NK-92 (cell line): ENCODE results near the gene TMCC1.
"Not testable (repeated sequence)": the region's sequence is repeated elsewhere in the genome, so short reads cannot be mapped to it uniquely, and the experiment has no call there.

ENCODE experiments used
- DNase-seq: peaks from one replicate; lab custom pipeline; 2025; ENCODE audit not compliant: unreplicated experiment; lab: John Stamatoyannopoulos, UW

Gene TMCC1

DNA sequence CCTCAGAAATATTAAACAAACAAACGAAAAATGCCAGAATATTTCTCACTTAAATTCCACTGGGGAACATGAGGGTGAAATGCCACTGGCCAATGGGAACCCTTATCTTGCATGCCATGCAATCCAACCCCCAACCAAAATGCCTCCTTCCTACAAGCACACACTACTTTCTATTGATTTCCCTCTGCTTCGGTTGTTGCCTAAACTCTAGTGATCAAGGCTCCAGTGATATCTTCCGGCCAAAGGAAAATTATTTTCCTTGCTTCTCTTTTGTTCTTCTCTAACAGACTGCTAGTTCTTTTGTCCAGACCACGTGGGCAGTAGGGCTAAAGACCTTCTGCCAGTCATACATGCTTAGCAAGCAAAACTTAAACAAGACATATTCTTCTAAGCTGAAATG, 115.7 kb downstream of the TMCC1 start:
- DNase-seq = no peak

DNA sequence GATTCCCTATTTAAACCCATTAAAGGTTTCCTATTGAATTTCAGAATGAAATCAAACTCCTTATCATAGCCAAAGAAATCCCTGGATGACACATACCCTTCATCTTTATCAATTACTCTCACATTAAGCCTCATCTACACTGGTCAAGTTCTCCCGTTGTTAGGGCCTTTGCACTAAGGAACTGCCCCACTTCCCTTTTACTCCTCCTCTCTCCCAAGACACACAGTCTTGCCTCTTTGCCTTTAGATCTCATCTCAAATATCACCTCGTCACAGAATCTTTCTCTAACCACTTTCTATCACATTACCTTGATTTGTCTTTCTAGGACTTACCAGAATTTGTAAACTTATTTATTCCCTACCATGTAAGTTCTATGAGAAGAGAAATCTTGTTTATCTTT, 117.6 kb downstream of the TMCC1 start:
- DNase-seq = no peak

DNA sequence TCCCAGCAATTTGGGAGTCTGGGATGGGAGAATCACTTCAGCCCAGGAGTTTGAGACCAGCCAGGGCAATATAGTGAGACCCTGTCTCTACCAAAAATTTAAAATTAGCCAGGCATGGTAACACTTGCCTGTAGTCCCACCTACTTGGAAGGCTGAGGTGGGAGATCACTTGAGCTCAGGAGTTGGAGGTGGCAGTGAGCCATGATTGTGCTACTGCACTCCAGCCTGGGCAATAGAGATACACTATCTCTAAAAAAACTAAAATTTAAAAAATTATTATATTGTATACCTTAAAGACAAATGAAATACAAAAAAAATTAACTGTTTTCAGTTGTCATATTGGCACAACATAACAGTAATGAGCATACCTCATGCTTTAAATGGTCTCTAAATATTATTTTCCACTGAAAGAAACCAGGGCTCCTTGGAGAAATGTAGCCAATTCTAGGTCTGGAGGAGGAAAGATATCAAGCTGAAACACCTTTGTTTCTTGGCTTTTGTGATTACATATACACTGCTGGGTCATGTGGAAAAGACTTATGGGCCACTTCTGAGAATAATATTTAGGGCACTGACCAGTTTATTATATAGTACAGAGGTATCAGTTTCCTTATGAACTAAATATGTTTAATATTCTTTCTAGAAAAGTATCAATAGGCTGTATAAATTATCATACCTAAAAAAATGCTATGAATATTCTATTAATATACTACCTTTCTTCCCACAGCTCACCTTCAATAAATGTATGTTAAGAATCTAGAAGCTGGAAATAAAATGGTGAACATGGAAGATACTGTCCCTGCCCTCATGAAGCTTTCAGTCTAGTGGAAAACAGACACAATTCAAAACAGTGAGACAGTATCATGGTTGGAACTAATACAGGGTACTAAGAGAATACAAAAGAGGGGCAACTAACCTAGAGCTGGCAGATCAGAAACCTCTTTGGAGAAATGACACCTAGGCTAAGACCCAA, 119.5 kb downstream of the TMCC1 start:
- DNase-seq = no peak

DNA sequence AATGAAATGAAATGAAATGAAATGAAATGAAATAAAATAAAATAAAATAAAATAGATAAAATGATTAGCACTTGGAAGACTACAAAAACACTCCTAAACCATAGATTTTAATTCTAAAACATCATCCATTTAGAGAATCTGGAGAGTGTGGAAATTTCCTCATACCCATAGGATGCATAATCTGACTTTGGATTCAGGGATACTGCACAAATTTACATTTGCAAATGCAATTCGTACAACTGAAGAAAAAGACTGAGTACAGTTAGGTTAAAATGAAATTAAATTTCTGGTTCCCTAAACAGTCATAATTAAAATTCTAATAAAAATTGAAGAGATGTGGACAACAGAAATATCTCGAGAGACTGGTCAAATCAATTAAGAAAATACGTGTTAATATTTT, 122.9 kb downstream of the TMCC1 start:
- DNase-seq = no peak

DNA sequence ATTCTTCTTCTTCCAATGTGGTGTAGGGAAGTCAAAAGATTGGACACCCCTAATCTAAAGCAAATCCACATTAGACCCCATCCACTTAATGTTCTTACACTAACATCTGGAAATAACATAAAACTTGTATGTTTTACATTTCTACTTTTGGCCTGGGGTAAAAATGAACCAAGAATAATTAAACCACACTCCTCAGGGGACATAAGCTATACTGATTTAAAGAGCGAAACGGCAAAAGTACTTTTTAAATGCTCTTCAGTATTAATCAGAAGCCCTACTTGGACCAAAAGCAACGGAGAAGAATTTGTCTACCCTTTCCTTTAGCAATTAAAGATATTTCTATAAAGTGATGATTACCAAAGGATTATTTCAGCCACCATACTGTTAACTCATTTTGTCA, 123.9 kb downstream of the TMCC1 start:
- no peak for DNase-seq

DNA sequence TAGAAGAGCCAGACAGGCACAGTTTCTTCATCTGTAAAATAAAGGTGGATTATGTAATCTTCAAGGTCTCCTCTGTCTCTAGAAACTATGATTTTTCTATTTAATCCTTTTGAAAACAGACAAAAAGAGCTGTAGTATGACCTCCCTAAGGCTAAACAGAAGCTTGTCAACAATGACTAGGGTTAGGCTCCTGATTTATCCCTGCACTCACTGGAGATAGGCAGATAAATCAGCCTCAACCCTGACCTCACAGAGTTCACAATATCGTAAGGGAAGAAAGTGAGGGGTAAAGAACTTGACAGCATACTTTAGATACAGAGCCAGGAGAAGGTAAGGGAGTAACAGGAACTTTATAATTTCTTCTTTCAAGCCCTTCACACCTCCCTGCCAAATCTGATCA, 124.8 kb downstream of the TMCC1 start:
- no peak for DNase-seq

DNA sequence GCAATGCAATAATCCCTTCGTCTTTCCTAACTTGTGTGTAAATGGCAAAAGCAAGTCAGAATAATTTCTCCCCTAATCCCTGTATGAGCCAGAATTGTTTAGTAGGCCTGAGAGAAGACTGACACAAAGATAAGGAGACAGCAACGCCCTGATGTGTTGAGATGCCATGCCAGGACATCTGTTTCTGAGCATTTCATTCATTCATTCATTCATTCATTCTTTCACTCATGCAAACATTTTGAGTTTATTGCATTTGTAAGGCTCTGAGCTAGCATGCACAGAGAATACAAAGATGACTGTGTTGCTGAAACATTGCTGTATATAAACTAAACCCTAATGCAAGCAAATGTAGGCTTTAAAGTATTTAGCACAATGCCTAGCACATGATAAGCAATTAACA, 127.4 kb downstream of the TMCC1 start:
- DNase-seq = no peak

DNA sequence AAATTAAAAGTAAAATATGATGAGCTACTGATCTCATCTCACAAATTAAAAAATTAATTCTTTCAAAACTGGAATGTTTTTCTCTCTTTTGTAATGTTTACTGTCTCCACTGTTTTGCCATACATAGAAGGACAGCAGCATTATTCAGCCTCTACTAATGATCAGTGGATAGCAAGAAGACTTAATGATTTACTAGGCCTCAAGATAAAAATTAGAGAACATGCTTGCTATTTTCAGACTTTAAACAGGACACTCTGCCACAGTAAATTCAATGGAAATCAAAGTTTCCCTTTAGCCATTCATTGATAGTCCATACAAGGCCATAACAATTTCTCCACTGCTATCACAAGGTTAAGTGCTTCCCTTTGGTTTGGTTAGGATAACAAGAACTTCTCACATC, 129.4 kb downstream of the TMCC1 start:
- DNase-seq = no peak

DNA sequence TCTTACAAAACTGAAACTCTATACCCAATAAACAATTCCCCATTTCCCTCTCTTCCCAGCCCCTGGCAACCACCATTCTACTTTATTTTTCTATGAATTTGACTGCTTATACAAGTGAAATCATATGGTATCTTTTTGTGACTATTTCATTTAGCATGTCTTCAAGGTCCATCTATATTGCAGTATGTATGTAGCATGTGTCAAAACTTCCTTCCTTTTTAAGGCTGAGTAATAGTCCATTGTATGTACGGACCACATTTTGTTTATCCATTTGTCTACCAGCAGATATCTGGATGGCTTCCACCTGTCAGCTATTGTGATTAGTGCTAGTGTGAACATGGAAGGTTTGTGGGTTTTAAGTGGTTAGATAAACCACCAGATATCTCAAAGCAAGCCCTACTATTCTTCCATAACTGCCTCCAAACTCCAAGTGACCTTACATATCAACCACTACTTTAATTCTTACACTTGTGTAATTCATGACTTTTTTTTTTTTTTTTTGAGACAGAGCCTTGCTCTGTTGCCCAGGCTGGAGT, 134.7 kb downstream of the TMCC1 start:
- DNase-seq = no peak

DNA sequence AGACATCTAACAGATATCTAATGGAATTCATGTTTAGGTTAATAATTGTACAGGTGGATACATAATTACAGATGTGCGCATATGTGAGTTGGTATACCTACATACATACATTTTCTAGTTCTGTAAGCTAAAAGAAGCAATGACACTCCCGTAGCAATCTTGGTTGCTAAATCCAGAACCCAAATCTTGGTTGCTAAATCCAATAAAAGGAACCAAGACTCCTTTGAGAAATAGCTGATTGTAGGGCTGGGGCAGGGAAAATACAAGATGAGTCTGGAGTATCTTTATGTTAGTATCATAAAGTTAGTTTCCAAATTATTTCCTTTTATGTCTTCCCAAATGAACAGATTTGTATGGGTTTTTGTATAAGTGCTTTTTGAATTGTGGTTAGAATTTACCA, 135.2 kb downstream of the TMCC1 start:
- DNase-seq = no peak

DNA sequence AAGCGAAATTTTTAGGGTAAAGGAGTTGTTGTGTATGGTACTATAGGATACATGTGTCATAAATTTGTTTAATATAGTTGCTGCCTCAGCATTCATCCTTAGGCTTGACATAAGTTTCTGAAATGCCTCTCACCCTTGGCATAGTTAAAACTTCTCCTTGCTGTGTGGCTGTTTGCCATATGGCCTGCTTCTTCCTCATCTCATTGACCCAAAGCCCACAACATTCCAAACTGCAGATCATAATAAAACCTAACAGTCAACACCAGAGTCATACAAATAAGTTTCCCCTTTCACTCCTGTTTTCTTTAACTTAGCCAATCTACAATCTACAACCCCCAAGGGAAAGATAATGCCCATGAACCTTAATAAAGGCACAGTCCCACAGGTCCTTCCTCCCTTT, 136.6 kb downstream of the TMCC1 start:
- no peak for DNase-seq

DNA sequence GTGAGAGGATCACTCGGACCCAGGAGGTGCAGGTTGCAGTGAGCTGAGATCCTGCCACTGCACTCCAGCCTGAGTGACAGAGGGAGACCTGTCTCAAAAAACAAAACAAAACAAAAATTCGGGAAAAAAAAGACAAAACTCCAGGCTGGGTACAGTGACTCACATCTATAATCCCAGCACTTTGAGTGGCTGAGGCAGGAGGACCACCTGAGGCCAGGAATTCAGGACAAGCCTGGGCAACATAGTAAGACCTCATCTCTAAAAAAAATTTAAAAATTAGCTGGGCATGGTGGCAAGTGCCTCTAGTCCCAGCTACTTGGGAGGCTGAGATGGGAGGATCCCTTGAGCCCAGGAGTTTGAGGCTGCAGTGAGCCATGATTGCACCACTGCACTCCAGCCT, 142.4 kb downstream of the TMCC1 start:
- not testable (repeated sequence) for DNase-seq

DNA sequence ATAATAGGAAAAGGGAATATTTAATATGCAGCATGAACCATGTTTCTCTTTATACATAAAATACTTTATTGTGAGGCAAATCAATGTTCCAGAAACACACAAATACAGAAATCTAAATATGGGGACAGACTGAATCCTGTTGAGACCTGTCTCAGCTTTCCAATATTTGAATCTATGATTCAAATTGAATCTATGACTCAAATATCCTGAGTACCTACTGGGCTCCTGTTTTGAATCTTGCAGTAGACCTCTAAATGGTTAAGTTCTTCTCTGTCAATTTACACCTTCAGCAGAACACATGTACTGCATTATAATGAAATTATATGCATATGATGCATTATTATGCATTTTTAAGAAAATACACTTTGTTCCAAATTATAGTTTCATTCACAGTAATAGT, 143.8 kb downstream of the TMCC1 start:
- no peak for DNase-seq

DNA sequence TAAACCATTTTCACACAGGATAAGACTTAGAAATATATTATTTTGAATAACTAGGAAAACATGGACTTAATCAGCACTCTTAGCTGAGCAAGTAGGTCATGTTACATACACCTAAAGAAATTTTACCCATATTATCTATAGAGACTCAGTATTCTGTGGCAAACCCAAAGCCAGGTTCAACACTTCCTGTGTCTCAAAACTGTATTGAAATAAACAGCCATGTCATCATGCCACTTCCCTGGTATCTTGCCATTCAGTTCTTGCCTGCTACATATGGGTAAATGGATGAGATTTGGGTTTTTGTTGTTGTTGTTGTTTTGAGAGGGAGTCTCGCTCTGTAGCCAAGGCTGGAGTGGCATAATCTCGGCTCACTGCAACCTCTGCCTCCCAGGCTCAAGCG, 145.5 kb downstream of the TMCC1 start:
- no peak for DNase-seq

DNA sequence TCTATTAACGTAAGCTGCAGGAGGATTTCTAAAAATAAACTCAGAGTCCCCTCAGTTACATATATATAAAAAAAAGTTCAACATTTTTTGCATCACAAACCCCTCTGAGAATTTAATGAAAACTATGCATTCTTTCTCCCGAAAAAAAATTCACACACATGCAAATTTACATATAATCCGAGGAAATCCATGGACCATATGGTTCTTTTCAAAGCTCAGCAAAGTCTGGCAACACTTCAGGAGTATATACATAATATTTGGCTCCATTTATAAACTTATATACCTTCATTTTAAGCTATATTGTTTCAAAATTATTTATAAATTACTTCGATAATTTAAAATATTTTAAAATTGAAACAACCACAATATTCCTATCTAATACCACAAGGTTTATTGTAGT, 146.4 kb downstream of the TMCC1 start:
- DNase-seq = no peak

DNA sequence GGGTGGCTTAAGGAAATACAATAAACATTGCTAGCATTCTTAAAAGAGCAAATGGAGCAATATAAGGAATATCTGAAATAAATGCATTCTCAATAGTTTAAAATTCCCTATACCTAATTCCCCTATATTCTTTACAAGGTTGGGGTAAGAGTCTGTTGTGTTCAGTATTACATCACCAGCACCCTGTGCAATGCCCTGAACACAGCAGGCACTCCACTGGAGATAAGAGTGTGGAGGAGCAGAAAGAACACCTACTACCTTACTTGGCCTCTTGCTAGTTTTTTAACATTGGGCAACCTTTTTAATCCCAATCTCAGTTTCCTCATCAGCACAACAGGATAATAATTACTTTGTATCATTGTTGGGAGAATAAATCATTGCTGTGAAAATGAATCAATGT, 146.9 kb downstream of the TMCC1 start:
- DNase-seq = no peak

DNA sequence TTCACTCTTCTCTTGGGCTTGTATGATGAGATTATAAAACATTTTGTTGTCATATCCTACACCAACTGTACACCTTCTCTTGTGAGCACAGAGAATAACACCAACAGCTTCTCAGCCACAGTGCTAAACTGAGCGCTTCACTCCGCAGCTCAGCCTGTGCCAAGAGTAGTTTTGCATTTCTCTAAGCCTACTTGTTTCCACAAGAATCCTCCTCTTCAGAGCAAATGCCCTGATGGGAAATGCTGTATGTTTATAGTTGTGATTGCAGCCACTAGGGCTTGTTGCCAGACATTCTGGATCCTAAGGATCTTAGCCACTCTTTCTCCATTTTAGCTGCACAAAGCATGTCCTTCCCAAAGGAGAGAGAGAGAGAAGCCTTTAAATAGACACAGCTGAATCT, 148.3 kb downstream of the TMCC1 start:
- no peak for DNase-seq

DNA sequence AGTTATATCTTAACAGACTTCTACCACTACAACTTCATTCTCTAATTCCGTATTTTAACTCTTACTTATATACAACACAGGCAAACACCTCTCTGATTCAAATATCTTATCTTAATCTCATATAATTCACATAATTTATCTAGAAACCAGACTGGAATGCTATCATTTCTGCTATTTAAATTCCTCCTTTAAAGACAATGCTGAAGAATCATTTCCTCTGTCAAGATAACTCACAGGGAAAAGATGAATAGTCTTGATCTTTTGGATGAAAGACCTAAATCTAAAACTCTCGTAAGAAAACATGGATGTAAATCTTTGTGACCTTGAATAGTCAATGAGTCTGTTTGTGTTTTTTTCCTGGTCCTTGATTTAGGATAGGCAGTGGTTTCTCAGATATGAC, 151.7 kb downstream of the TMCC1 start:
- no peak for DNase-seq

DNA sequence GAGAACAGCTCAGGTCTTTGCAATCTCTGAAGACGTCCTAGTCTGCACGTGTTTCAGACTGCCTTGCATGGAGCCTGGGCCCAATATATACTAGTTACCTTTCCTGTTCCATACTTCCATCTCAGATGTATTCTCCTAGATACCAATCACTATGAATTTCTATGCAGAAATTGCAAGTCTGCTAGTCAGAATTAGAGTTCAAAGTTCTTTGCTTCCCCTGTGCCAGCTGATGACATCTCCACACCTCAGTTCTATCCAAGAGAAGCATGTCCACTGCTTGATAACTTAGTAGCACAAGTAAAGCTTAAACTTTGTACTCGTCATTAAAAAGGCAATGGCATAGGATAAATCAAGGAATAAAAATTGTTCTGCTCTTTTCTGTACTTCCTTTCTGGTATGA, 153.4 kb downstream of the TMCC1 start:
- no peak for DNase-seq

DNA sequence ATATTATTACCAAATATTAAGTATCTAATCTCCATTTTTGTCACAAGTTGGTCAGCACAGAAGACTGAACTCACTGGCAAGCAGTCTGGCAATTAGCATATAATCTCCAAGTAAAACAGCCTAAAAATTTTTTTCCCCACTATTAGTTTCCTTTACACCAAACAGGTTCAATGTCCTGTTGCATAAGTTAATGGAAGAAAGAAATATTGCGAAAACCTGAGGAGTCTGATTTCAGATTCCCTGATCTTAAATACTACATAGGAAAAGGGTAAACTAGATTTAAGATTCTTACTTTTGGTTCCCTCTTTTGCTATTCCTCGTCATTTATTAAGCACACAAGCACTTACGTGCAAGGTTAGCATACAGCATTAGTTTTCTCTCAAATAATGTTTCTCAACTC, 153.9 kb downstream of the TMCC1 start:
- no peak for DNase-seq

DNA sequence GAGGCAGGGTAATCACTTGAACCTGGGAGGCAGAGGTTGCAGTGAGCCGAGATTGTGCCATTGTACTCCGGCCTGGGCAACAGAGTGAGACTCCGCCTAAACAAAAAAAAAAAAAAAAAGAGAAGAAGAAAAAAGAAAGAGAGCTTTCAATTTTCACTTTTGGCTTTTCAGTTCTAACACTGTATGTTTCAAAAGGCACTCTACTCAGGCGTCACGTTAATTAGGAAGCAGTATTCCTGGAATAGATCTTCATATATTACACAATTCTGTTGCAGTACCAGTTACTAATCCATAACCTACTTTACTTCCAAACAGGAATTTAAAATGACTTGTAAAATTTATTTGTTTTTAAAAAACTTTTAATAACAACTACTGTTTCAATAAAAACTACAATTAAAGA, 155.3 kb downstream of the TMCC1 start:
- DNase-seq = no peak

DNA sequence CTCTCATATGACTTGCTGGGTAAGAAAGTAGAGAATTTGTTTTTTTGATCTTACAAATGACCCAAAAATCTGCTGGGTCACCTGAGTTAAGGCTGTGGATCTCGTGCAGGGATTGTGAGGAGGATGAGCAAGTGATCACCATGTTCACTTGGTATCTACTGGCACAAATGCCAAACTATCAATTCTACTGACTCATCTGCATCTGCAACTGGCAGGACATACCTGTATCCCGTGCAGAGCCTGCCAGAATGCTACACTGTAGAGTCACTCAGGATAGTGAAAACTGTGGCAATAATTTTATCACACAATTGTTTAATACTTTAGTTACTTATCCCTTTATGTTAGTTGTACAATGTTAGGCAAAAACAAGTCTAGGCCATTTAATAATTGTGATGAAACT, 157.4 kb downstream of the TMCC1 start:
- DNase-seq = no peak

DNA sequence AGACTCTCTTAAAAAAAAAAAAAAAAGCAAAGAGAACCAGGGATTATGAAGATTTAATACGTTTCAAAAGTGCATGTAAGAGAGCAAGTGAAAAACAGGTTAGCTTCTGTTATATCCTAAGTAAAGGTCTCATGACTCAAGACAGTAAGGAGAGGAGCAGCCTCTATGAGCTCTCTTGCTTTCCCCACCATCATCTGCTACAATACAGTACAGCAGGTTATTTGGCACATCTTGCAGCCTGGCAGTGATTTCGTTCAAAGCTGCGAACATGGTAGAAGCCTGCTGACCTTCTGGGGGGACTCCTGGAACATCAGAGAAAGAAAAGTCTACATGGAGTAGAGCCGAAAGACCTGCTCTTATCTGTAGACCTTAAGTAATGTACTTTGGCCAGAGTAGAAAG, 157.9 kb downstream of the TMCC1 start:
- no peak for DNase-seq
